ACC112 (cell line): ENCODE measurements around the gene IMMP2L.

Experiments
- H2AFZ ChIP-seq: fragments of 200-600 bp; sonication (generic); one replicate; pipeline ENCODE4 v1.6.0; 2017; ENCODE audit warnings: antibody characterized with exemption, low read length; ENCODE audit not compliant: unreplicated experiment
- H3K27ac ChIP-seq: fragments of 200-600 bp; sonication (generic); 2 replicates; pipeline ENCODE4 v1.5.1; 2014; ENCODE audit warnings: low read depth, mild to moderate bottlenecking, antibody characterized with exemption, low read length, moderate library complexity
- H3K27me3 ChIP-seq: fragments of 200-600 bp; sonication (generic); 2 replicates; pipeline ENCODE4 v1.6.1; 2014; ENCODE audit warnings: mild to moderate bottlenecking, antibody characterized with exemption, low read length, moderate library complexity, mixed read lengths; ENCODE audit not compliant: insufficient read depth
- H3K36me3 ChIP-seq: fragments of 200-600 bp; sonication (generic); 2 replicates; pipeline ENCODE4 v1.6.1; 2016; ENCODE audit warnings: mild to moderate bottlenecking, antibody characterized with exemption, low read length, moderate library complexity, mixed read lengths; ENCODE audit not compliant: insufficient read depth
- H3K4me1 ChIP-seq: fragments of 200-600 bp; sonication (generic); one replicate; pipeline ENCODE4 v1.6.1; 2016; ENCODE audit warnings: low read length, mixed read lengths; ENCODE audit not compliant: insufficient read depth, unreplicated experiment, control insufficient read depth
- H3K4me3 ChIP-seq: fragments of 200-600 bp; sonication (generic); 2 replicates; pipeline ENCODE4 v1.5.1; 2014; ENCODE audit warnings: mild to moderate bottlenecking, low read depth, low read length
- H3K79me2 ChIP-seq: fragments of 200-600 bp; sonication (generic); one replicate; pipeline ENCODE4 v1.6.0; 2016; ENCODE audit warnings: low read length; ENCODE audit not compliant: control insufficient read depth, unreplicated experiment, insufficient read depth

The IMMP2L gene

GRCh38 chr7:111112439-111112838 lies 449.9 kb downstream of the IMMP2L start:
- no peak overlapping the region for H2AFZ ChIP-seq
- no peaks in the 10 kb centered on the region for H3K36me3 ChIP-seq
- no peak overlapping the region for H3K27ac ChIP-seq
- H3K4me1 ChIP-seq: peaks cover 28% of the 10 kb centered on the region
- H3K27me3 ChIP-seq: no peaks in the 10 kb centered on the region
- H3K4me3 ChIP-seq: no peak overlapping the region
- H3K79me2 ChIP-seq: no peaks in the 10 kb centered on the region

GRCh38 chr7:111108496-111108895 lies 453.8 kb downstream of the IMMP2L start:
- Histone ChIP-seq H3K27me3 (no peaks in the 10 kb centered on the region), H3K4me3 (no peak overlapping the region), H3K4me1 (peaks cover 28% of the 10 kb centered on the region), H3K36me3 (no peaks in the 10 kb centered on the region), H2AFZ (no peak overlapping the region), H3K79me2 (no peaks in the 10 kb centered on the region), H3K27ac (no peak overlapping the region)

GRCh38 chr7:111108000-111108399 lies 454.3 kb downstream of the IMMP2L start:
- H3K27me3 ChIP-seq: no peaks in the 10 kb centered on the region
- H3K36me3 ChIP-seq: no peaks in the 10 kb centered on the region
- no peak overlapping the region for H2AFZ ChIP-seq
- H3K27ac ChIP-seq: no peak overlapping the region
- peaks cover 23% of the 10 kb centered on the region for H3K4me1 ChIP-seq
- no peaks in the 10 kb centered on the region for H3K79me2 ChIP-seq
- H3K4me3 ChIP-seq: peak overlapping the region; percentile 21; the same call in 1 of the 2 replicates

GRCh38 chr7:111107579-111107978 lies 454.7 kb downstream of the IMMP2L start:
- Histone ChIP-seq H3K27ac (no peak overlapping the region), H2AFZ (no peak overlapping the region), H3K4me1 (peaks cover 23% of the 10 kb centered on the region), H3K4me3 (peak overlapping the region; percentile 21; the same call in 1 of the 2 replicates), H3K79me2 (no peaks in the 10 kb centered on the region), H3K27me3 (no peaks in the 10 kb centered on the region), H3K36me3 (no peaks in the 10 kb centered on the region)

GRCh38 chr7:111105269-111105668 lies 457.0 kb downstream of the IMMP2L start:
- no peak overlapping the region for H3K4me3 ChIP-seq
- no peaks in the 10 kb centered on the region for H3K36me3 ChIP-seq
- H3K27me3 ChIP-seq: no peaks in the 10 kb centered on the region
- H3K79me2 ChIP-seq: no peaks in the 10 kb centered on the region
- H3K4me1 ChIP-seq: peaks cover 23% of the 10 kb centered on the region
- no peak overlapping the region for H3K27ac ChIP-seq
- H2AFZ ChIP-seq: no peak overlapping the region

- no peak overlapping the region for H3K4me3 ChIP-seq
- H2AFZ ChIP-seq: no peak overlapping the region
- no peak overlapping the region for H3K27ac ChIP-seq
- H3K36me3 ChIP-seq: no peaks in the 10 kb centered on the region
- no peaks in the 10 kb centered on the region for H3K79me2 ChIP-seq
- H3K27me3 ChIP-seq: no peaks in the 10 kb centered on the region
- H3K4me1 ChIP-seq: peaks cover 23% of the 10 kb centered on the region
Measured at GRCh38 chr7:111104710-111105109, 457.6 kb downstream of the IMMP2L start.

- Histone ChIP-seq H3K79me2 (no peaks in the 10 kb centered on the region), H3K4me1 (peaks cover 21% of the 10 kb centered on the region), H3K27ac (no peak overlapping the region), H3K27me3 (no peaks in the 10 kb centered on the region), H3K4me3 (no peak overlapping the region), H2AFZ (no peak overlapping the region), H3K36me3 (no peaks in the 10 kb centered on the region)
Measured at GRCh38 chr7:111103678-111104274, 458.5 kb downstream of the IMMP2L start.

- Histone ChIP-seq H3K4me3 (no peak overlapping the region), H2AFZ (no peak overlapping the region), H3K4me1 (peaks cover 14% of the 10 kb centered on the region), H3K27ac (no peak overlapping the region), H3K36me3 (no peaks in the 10 kb centered on the region), H3K79me2 (no peaks in the 10 kb centered on the region), H3K27me3 (no peaks in the 10 kb centered on the region)
Measured at GRCh38 chr7:111103136-111103535, 459.2 kb downstream of the IMMP2L start.

GRCh38 chr7:111101856-111102646 lies 460.2 kb downstream of the IMMP2L start:
- Histone ChIP-seq H3K27me3 (no peaks in the 10 kb centered on the region), H3K4me1 (peaks cover 3% of the 10 kb centered on the region), H3K79me2 (no peaks in the 10 kb centered on the region), H3K27ac (no peak overlapping the region), H2AFZ (no peak overlapping the region), H3K4me3 (no peak overlapping the region), H3K36me3 (no peaks in the 10 kb centered on the region)

- Histone ChIP-seq H3K79me2 (no peaks in the 10 kb centered on the region), H3K4me1 (no peaks in the 10 kb centered on the region), H3K27me3 (no peaks in the 10 kb centered on the region), H3K27ac (no peak overlapping the region), H2AFZ (no peak overlapping the region), H3K4me3 (no peak overlapping the region), H3K36me3 (no peaks in the 10 kb centered on the region)
Measured at GRCh38 chr7:111098926-111099250, 463.4 kb downstream of the IMMP2L start.
